Measurements from ENCODE around the gene PRR14L.

DNA sequence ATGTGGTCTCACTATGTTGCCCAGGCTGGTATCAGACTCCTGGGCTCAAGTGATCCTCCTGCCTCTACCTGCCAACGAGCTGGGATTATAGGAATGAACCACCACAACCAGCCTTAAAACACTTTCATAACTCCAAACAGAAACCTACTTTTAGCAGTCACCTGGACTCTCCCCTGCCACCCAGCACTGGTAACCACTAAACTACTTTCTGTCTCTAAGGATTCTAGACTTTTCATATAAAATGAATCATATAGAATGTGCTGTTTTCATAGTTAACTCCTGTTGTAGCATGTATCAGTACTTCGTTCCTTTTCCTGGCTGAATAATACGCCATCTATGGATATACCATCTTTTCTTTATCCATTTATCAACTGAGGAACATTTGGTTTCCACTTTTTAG lies 58.5 kb downstream of the PRR14L start:
- TF ChIP-seq, protein P1, sequence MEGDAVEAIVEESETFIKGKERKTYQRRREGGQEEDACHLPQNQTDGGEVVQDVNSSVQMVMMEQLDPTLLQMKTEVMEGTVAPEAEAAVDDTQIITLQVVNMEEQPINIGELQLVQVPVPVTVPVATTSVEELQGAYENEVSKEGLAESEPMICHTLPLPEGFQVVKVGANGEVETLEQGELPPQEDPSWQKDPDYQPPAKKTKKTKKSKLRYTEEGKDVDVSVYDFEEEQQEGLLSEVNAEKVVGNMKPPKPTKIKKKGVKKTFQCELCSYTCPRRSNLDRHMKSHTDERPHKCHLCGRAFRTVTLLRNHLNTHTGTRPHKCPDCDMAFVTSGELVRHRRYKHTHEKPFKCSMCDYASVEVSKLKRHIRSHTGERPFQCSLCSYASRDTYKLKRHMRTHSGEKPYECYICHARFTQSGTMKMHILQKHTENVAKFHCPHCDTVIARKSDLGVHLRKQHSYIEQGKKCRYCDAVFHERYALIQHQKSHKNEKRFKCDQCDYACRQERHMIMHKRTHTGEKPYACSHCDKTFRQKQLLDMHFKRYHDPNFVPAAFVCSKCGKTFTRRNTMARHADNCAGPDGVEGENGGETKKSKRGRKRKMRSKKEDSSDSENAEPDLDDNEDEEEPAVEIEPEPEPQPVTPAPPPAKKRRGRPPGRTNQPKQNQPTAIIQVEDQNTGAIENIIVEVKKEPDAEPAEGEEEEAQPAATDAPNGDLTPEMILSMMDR (IDR thresholded peaks at IDR 0.05), result no peak
- no peak for TF ChIP-seq POLR2A (IDR thresholded peaks at IDR 0.05; ENCODE audit: low read depth)
